ENCODE data around the gene ADM2.

- TF ChIP-seq CTCF (IDR thresholded peaks at IDR 0.05) (no peak), EP300 (IDR thresholded peaks at IDR 0.05) (no peak), POLR2A (IDR thresholded peaks at IDR 0.05) (no peak)
Observed at GRCh38 chr22:50435291-50436014, 45.9 kb upstream of the ADM2 start.
